NCI-H146 treated with DMSO at 0.1 percent for 48 hours (cell line): ENCODE measurements around the gene MAN1B1.
"Not testable (repeated sequence)": the region's sequence is repeated elsewhere in the genome, so short reads cannot be mapped to it uniquely, and the experiment has no call there.

Source experiments
- DNase-seq: peaks from one replicate; lab custom pipeline; 2025; ENCODE audit not compliant: unreplicated experiment; lab: John Stamatoyannopoulos, UW

The MAN1B1 gene

DNA sequence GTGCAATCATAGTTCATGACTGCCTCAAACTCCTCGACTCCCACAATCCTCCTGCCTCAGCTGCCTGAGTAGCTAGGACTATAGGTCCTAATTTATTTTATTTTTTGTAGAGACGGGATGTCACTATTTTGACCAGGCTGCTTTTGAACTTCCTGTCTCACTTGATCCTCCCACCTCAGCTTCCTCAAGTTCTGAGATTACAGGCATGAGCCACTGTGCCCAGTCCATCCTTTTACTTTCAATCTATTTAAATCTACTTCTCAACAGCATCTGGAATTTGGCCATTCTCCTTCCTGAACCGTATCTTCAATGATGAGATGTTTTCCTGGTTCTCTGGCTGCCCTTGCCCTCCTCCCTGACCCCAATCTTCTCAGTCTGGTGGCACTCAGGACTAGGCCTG lies 40.0 kb downstream of the MAN1B1 start:
- DNase-seq = no peak

GRCh38 chr9:137127301-137128157 lies 40.7 kb downstream of the MAN1B1 start:
- DNase-seq = no peak

DNA sequence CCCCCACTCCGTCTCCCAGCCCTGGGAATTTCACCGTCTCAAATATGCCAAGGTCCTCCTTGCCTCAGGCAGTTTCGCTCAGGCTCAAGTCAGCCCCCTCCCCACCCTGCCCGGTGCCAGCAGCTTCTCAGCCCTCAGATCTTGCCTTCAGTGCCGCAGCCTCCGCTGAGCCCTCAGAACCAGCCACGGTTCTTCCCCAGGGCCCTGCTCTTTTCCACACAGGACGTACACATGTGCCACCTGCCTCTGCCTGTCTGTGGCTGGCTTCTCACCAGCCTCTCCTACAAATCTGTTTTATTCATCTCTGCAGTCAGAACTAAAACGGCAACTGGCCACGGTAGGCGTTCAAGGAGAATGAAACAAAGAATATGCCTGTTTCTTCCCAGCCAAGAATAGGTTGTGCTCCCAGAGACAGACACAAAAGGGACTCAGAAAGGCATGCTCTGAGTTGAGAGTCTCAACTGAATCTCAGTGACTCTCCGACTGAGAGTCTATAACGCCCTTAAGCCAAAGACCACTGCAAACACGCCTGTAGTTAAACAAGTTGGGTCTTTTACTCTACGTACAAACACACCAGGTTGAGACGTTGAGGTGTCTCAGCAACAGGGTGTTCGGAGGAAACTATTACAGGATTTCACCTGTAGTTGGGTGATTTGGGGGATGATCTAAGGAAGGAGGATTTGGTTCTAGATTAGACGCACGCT lies 41.5 kb downstream of the MAN1B1 start:
- no peak for DNase-seq

GRCh38 chr9:137128862-137129455 lies 42.2 kb downstream of the MAN1B1 start:
- no peak for DNase-seq

- DNase-seq = peak; percentile 71
Observed at GRCh38 chr9:137129456-137130175, 42.8 kb downstream of the MAN1B1 start.

DNA sequence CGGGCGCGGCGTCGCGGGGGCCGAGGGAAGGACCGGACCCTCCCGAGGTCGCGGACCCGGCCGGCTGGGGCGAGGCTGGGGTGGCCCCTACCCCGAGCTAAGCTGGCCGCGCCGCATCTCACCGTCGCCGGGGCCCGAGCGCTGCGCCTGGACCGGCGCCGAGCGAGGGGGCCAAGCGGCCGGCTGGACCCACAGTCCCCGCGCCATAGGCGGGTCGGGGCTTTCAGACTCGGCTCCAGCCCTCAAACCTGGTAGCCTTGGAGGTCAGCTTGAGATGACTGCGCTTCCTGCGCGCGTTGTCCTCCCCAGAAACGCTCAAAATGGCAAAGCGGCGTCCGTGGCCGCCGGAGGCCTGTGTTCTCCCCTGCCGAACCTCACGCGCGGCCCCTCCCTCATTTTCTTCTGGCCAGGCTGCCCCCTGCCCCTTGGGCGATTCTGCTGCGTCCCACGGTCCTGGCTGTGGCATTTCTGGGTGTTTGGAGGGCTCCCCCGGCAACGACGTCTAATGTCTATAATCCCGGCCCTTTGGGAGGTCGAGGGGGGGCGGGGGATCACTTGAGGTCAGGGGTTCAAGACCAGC lies 43.5 kb downstream of the MAN1B1 start:
- no peak for DNase-seq

DNA sequence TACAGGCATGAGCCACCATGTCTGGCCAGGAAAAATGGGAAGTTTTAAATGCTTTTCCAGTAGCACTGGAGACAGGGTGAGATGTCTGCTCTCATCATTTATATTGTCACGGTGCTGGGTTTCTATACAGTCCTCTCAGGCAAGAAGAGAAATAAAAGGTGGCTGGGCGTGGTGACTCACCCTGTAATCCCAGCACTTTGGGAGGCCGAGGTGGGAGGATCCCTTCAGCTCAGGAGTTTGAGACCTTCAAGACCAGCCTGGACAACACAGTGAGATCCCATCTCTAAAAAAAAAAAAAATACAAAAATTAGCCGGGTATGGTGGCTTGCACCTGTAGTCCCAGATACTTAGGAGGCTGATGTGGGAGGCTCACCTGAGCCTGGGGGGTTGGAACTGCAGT lies 47.4 kb downstream of the MAN1B1 start:
- DNase-seq = no peak

DNA sequence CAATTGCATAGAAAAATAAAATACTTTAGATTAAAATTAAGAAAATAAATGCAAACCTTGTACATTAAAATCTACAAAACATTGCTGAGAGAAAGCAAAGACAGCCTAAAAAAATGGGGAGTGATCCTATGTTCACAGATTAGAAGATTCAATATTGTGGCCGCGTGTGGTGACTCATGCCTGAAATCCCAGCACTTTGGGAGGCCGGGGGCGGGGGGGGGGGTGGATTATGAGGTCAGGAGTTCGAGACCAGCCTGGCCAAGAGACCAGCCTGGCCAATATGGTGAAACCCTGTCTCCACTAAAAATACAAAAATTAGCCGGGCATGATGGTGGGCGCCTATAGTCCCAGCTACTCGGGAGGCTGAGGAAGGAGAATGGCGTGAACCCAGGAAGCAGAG lies 48.4 kb downstream of the MAN1B1 start:
- not testable (repeated sequence) for DNase-seq

DNA sequence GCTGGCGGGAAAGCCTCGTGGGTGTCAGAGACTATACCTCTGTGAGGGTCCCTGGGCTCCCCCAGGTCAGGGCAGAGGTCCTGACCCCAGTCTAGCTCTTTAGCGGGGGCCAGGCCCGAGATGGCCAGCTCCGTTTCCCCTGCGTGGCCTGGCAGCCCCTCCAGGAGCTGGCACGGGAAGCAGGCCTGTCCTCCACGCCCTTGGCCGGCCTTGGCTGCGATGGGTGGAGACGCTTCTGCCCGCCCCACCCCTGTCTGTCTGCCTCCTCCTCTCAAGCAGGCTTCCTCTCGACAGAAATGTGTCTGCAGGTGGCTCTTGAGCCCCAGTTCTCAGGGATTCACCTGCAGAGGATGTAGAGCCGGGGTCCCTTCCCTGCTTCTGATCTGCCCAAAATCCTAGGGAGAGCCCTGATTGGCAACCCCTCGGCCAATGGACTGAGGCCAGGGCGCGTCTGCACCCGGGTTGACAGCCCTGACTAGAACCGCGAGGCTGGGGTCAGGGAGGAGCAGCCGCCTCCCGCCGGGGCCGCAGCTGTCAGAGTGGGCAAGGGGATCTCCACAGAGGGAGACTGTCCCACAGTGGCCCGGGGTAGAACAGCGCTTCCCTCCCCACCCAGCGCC lies 49.6 kb downstream of the MAN1B1 start:
- no peak for DNase-seq

DNA sequence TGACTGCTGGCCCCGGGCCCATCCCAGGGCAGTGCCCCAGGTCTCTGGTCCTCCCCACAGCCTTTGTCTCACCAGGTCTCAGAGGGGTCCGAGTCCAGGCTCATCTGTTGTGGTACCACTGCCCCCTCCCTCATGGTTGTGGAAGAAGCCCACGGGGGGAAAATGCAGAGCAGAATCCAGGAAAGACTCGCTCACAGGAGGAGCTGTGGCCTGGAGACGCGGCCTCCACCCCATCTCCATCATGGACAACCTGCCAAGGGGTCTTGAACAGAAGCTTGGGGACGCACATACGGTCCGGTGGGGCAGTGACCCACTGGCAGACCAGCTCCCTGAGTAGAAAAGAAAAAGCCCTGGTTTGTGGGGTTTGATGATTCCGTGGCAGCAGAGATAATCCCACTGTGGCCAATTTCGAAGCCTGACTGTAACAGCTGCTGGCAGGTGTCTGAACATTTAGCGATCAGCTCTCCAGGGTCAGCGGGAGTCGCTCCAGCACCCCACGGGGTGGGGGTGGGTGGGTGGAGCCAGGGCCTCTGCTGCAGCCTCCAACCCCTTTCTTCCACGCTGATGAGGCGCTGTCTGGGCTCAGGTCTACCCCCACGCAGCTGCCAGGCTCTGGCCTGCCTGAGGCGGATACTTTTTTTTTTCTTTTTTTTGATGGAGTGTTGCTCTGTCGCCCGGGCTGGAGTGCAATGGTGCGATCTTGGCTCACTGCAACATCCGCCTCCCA lies 50.3 kb downstream of the MAN1B1 start:
- no peak for DNase-seq

DNA sequence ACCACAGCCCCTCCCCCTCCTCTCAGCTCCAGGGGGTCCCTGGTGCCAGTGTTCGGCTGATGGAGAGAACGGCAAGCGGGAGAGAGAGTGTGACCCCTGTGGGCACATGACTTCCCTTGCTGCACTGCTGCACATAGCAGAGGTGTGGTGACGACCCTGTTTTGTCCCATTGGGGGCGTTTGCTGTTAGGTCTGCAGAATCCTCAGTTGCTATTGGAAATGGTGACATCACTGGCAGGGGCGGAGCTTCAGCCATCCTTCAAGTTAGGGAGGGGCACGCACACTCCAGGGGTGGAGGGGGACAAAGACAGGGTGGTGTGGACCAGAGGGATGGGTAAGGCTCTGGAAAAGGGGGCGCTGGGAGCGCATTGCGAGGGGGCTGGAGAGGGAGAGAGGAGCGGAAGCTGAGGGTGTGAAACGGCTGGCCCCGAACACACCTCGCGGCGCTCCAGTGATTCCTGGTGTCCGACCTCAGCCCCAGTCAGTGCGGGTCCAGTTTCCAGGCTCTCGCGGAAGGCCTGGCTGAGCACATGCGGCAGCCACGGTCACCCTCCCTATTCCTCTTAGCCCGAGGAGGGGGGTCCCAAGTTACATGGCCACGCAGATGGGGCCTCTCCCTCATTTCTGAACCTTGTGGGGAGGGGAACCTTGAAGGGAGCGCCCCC lies 51.4 kb downstream of the MAN1B1 start:
- DNase-seq = peak; percentile 40

DNA sequence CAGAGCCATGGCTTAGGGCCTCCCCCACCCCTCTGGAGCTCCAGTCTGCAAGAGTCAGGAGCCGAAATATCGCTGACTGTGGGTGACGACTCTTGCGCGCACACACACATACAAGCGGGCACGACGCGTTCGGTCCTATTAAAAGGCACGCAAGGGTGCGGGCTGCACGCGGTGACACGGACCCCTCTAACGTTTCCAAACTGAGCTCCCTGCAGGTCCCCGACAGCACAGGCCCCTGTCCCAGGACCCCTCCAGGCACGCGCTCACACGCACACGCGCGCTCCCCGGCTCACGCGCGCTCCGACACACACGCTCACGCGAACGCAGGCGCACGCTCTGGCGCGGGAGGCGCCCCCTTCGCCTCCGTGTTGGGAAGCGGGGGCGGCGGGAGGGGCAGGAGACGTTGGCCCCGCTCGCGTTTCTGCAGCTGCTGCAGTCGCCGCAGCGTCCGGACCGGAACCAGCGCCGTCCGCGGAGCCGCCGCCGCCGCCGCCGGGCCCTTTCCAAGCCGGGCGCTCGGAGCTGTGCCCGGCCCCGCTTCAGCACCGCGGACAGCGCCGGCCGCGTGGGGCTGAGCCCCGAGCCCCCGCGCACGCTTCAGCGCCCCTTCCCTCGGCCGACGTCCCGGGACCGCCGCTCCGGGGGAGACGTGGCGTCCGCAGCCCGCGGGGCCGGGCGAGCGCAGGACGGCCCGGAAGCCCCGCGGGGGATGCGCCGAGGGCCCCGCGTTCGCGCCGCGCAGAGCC lies 52.1 kb downstream of the MAN1B1 start, which contains the start of gene GRIN1:
Gene GRIN1, plus strand, starts transcription at position 433 of the 746 bp plus-strand sequence. CDS start 333 bp downstream, outside the sequence.
- DNase-seq = no peak

GRCh38 chr9:137139468-137140150 lies 52.8 kb downstream of the MAN1B1 start:
- DNase-seq = no peak

DNA sequence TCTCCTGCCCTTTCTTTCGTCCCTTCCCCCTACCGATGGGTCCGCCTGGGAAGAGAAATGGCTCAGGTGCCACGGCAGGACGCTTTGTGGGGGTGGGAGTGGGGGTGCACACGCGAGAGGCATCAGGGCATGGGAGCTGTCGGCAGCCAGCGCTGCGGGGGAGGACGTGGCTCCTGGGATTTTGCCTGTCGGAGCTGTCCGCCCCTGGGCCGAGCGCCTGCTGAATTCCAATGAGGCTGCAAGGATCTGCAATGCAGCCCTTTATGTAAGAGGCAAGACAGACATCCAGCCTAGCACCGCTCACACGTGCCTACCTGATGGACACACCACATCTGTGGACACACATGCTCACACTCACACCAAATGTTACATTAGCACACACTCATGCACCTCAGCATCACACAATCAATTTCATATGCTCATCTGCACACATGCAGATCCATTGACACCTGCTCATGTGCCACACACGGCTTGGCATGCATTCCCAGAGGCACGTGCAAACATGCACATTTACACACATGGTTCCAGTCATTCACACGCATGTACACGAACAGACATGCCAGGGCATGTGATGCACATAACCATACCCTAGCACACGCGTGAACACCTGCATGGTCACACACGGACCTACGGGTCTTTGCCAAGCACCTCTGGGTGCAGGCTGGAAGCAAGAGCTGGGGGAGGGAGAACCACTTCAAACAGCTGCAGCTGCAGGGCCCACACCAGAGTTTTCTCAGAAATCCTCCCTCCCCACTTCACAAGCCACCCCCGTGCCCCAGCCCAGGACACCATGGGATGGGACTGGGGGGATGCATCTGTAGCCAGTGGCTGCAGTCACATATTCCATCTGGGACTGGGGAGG lies 53.6 kb downstream of the MAN1B1 start:
- DNase-seq = no peak

DNA sequence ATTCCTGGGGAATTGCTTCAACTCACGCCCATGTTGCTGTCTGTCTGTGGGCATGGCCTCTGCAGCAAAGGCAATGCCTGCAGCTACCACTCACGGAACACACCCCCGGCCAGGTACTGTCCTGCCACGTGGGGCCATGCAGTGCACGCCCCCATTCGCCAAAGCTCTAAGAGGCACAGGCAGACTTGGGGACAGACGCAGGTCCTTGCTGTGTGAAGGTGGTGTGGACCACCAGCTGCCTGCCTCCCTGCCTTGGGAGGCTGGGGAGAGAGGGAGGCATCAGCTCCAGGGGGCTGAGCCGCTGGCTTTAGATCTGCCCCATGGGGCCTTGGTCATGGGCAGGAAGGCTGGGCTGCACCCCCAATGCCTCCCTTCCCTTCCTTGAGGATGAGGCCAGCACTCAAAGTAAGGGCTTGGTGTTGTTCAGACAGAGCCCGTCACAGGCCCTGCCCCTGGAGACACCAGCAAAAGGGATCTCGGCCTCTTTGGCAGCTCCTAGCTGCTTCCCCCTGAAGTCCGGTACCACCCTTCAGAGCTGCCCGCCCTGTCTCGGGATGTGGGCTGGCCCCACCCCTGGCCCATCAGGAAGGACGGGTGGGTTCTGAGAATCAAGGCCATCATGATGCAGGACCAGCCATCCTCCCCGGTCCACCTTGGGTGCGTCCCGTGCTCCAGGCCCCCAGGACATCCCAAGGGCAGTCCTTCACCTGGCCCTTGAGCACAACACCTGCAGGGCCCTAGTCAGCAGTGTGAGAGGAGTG lies 54.4 kb downstream of the MAN1B1 start:
- no peak for DNase-seq
